Endothelial cell of umbilical vein (primary cell): ENCODE measurements around the gene OSBPL5. TPM values are rescaled to one million over a fixed set of nuclear protein-coding genes. Genes with fewer than 3 reads are reported as not detected.

Source experiments
- BruUV-seq: library from RNA; stranded (reverse); fragments of 400-500 nt; replicated peaks from 2 replicates; lab custom pipeline; 2021; lab: Mats Ljungman, UMichigan
- CTCF ChIA-PET: fragments of 300-600, 350-600 bp; sonication (Branson Sonifier 250); formaldehyde crosslinking; loops from one replicate; lab custom pipeline; 2021; ENCODE audit warnings: antibody characterized with exemption, inconsistent platforms; lab: Charles Lee
- POLR2A ChIA-PET: fragments of 300-600, 350-600 bp; sonication (Branson Sonifier 250); formaldehyde crosslinking; loops from one replicate; lab custom pipeline; 2021; ENCODE audit warnings: antibody characterized with exemption, inconsistent platforms; lab: Charles Lee
- DNase-seq: peaks from one replicate; pipeline ENCODE4 v3.0.0-alpha.2; 2011; ENCODE audit warnings: low read depth, low spot score
- FAIRE-seq: peaks from 2 replicates; lab custom pipeline; 2011; peaks lifted over from hg19 to GRCh38; lab: Jason Lieb, UNC
- H2AFZ ChIP-seq: 2 replicates; pipeline ENCODE4 v1.6.0; 2012; ENCODE audit warnings: low read depth, low read length, control low read depth, inconsistent platforms
- H3K27ac ChIP-seq: 2 replicates; pipeline ENCODE4 v1.5.1; 2011; ENCODE audit warnings: low read depth, mild to moderate bottlenecking, control low read depth, low read length, moderate library complexity; ENCODE audit not compliant: insufficient read depth
- H3K27me3 ChIP-seq, 2 experiments: 2 replicates each; pipeline versions ENCODE4 v1.6.0 to v1.6.1; 2011; ENCODE audit warnings: low read length in 2 of 2, mixed read lengths in 1 of 2; ENCODE audit not compliant: control insufficient read depth in 2 of 2, insufficient read depth in 2 of 2
- H3K36me3 ChIP-seq, 2 experiments: 2 replicates in 1 of 2; 3 replicates in 1 of 2; pipeline ENCODE4 v1.5.1; 2011; ENCODE audit warnings: low read length in 2 of 2, mild to moderate bottlenecking in 1 of 2, moderate library complexity in 1 of 2; ENCODE audit not compliant: control insufficient read depth in 2 of 2, insufficient read depth in 2 of 2; ENCODE audit errors: extremely low read depth in 1 of 2
- H3K4me1 ChIP-seq: 3 replicates; pipeline ENCODE4 v1.5.1; 2011; ENCODE audit warnings: mild to moderate bottlenecking, low read length; ENCODE audit not compliant: control insufficient read depth, insufficient read depth; ENCODE audit errors: extremely low read depth
- H3K4me2 ChIP-seq: 2 replicates; pipeline ENCODE4 v1.6.1; 2011; ENCODE audit warnings: low read length, control low read depth, mixed read lengths; ENCODE audit not compliant: insufficient read depth
- H3K4me3 ChIP-seq, 3 experiments: fragments of 200-600 bp in 1 of 3; sonication (generic), shearing (Covaris generic) in 1 of 3; replicated peaks in 1 of 3; 2 replicates each; pipeline ENCODE4 v1.5.1; 2011 to 2016; ENCODE audit warnings: control low read depth in 3 of 3, low read length in 3 of 3, mild to moderate bottlenecking in 2 of 3, inconsistent platforms in 1 of 3, low read depth in 1 of 3, moderate library complexity in 1 of 3; ENCODE audit not compliant: insufficient read depth in 1 of 3
- H3K79me2 ChIP-seq: 2 replicates; pipeline ENCODE4 v1.6.0; 2012; ENCODE audit warnings: low read length, inconsistent platforms; ENCODE audit not compliant: control insufficient read depth, insufficient read depth
- H3K9ac ChIP-seq: replicated peaks from 2 replicates; pipeline ENCODE3; 2011; ENCODE audit warnings: low read length, control low read depth; ENCODE audit not compliant: insufficient read depth; ENCODE audit errors: extremely low read depth
- H3K9me1 ChIP-seq: replicated peaks from 3 replicates; pipeline ENCODE4 v1.6.0; 2011; ENCODE audit warnings: mild to moderate bottlenecking, low read length; ENCODE audit not compliant: control insufficient read depth, insufficient read depth; ENCODE audit errors: extremely low read depth
- H3K9me3 ChIP-seq: replicated peaks from 2 replicates; pipeline ENCODE4 v1.5.1; 2012; ENCODE audit warnings: low read length, inconsistent platforms; ENCODE audit not compliant: control insufficient read depth, insufficient read depth
- H4K20me1 ChIP-seq: replicated peaks from 2 replicates; pipeline ENCODE3; 2011; ENCODE audit warnings: mild to moderate bottlenecking, low read length; ENCODE audit not compliant: control insufficient read depth, insufficient read depth; ENCODE audit errors: extremely low read depth
- CTCF ChIP-seq, 2 donors: IDR thresholded peaks; 1 replicate in 1 of 2; 2 replicates in 1 of 2; pipeline ENCODE4 v1.5.1; 2011; ENCODE audit warnings: low read length in 2 of 2, mild to moderate bottlenecking in 2 of 2, moderate library complexity in 2 of 2, control low read depth in 1 of 2, inconsistent platforms in 1 of 2, low read depth in 1 of 2; ENCODE audit not compliant: insufficient read depth in 1 of 2; ENCODE audit errors: extremely low read depth in 1 of 2
- EZH2 ChIP-seq: IDR thresholded peaks from 2 replicates; pipeline ENCODE4 v1.6.1; 2012; ENCODE audit warnings: borderline replicate concordance, low read depth, mild to moderate bottlenecking, moderate library complexity, low read length, inconsistent platforms; ENCODE audit not compliant: severe bottlenecking
- FOS ChIP-seq: IDR thresholded peaks from 2 replicates; pipeline ENCODE4 v1.6.1; 2011; ENCODE audit warnings: mild to moderate bottlenecking, low read length, moderate library complexity, borderline replicate concordance; ENCODE audit not compliant: insufficient read depth
- GATA2 ChIP-seq: IDR thresholded peaks from 2 replicates; pipeline ENCODE4 v1.7.0; 2011; ENCODE audit warnings: low read depth, mild to moderate bottlenecking, moderate library complexity, mixed read lengths, low read length; ENCODE audit not compliant: insufficient read length, insufficient read depth
- JUN ChIP-seq: IDR thresholded peaks from 2 replicates; pipeline ENCODE4 v1.6.1; 2011; ENCODE audit warnings: borderline replicate concordance, low read depth; ENCODE audit not compliant: insufficient read length, insufficient read depth
- MAX ChIP-seq: IDR thresholded peaks from 2 replicates; pipeline ENCODE4 v1.6.1; 2011; ENCODE audit not compliant: insufficient read depth, insufficient read length
- MYC ChIP-seq: IDR thresholded peaks from one replicate; pipeline ENCODE4 v1.6.1; 2011; ENCODE audit warnings: mild to moderate bottlenecking, low read depth, low read length
- POLR2A ChIP-seq: IDR thresholded peaks from 2 replicates; pipeline ENCODE4 v1.6.1; 2012; ENCODE audit warnings: low read depth, mild to moderate bottlenecking, control low read depth, low read length
- POLR2AphosphoS5 ChIP-seq: IDR thresholded peaks from 2 replicates; pipeline ENCODE4 v1.6.1; 2012; ENCODE audit warnings: low read depth, mild to moderate bottlenecking, control low read depth, low read length, moderate library complexity; ENCODE audit not compliant: insufficient read depth
- dilution Hi-C: fragments of 300-500 bp; cut with MboI; formaldehyde crosslinking; loops from one replicate; pipeline ENCODE4 v1.15.0; 2019; ENCODE audit warnings: low sequenced_read_pairs; ENCODE audit not compliant: extremely low pct_ligation_motif_present
- intact Hi-C: fragments of 100-400 bp; cut with micrococcal nuclease; formaldehyde crosslinking; loops from one replicate; pipeline ENCODE4 v1.10.0; 2022
- polyA plus RNA-seq, 4 experiments: library from polyadenylated mRNA; depleted of rRNA in 3 of 4; stranded (reverse) in 3 of 4; unstranded in 1 of 4; fragments of >200 nt; gene quantifications; 2 replicates each; pipeline versions ENCODE4 v1.2.1 to v1.2.3, GENCODE V29; 2011 to 2012; ENCODE audit warnings: missing spikeins in 1 of 4
- total RNA-seq: library from RNA; stranded (reverse); gene quantifications from 2 replicates; pipeline ENCODE4 v1.2.3, GENCODE V29; 2021

The OSBPL5 gene
- total and polyA plus RNA-seq, 2 donors (not counting 3 experiments of a cell fraction or from before 2014, with no cell fraction given) = 8.7 to 37.7 TPM

GRCh38 chr11:3200388-3201111 is 35.4 kb upstream of the OSBPL5 start:
- dilution Hi-C loops (no loop called here), intact Hi-C loops (no loop called here)
- DNase-seq (no peak), FAIRE-seq (no peak)
- H3K9me3 ChIP-seq = no peaks in the 10 kb centered on the region
- ChIA-PET CTCF (no interaction called here), POLR2A (interaction anchor here (0.7 kb wide), 1 partner anchor 15 kb away, joined by 3 read pairs; no protein-coding TSS in a partner anchor)
- peaks cover 8 to 16% of the 10 kb centered on the region in 2 experiments for H3K27me3 ChIP-seq
- no peak overlapping the region for H3K27ac ChIP-seq
- no peaks in the 10 kb centered on the region for H3K79me2 ChIP-seq
- no TSS peak for BruUV-seq
- TF ChIP-seq MAX (no peak), EZH2 (no peak), MYC (no peak), FOS (no peak), GATA2 (no peak), POLR2AphosphoS5 (no peak), CTCF (IDR thresholded peaks at IDR 0.05; ENCODE audit: extremely low read depth in 1 of 2, insufficient read depth in 1 of 2, low read depth in 1 of 2, low read length in 2 of 2) (no peak), POLR2A (no peak), JUN (no peak)
- no peak overlapping the region for H3K4me2 ChIP-seq
- H3K9me1 ChIP-seq = no peaks in the 10 kb centered on the region
- no peak overlapping the region for H2AFZ ChIP-seq
- no peaks in the 10 kb centered on the region for H3K4me1 ChIP-seq
- H4K20me1 ChIP-seq = no peaks in the 10 kb centered on the region
- H3K36me3 ChIP-seq = no peaks in the 10 kb centered on the region
- H3K4me3 ChIP-seq = no peak overlapping the region
- no peak overlapping the region for H3K9ac ChIP-seq
